GM19438 (cell line): ENCODE results near the gene ZNF407.

Experiments
- ATAC-seq: cut with Tn5 transposase; IDR thresholded peaks from one replicate; pipeline ENCODE4 v1.9.1; 2021; ENCODE audit warnings: low read depth; ENCODE audit not compliant: unreplicated experiment

ZNF407 gene

DNA sequence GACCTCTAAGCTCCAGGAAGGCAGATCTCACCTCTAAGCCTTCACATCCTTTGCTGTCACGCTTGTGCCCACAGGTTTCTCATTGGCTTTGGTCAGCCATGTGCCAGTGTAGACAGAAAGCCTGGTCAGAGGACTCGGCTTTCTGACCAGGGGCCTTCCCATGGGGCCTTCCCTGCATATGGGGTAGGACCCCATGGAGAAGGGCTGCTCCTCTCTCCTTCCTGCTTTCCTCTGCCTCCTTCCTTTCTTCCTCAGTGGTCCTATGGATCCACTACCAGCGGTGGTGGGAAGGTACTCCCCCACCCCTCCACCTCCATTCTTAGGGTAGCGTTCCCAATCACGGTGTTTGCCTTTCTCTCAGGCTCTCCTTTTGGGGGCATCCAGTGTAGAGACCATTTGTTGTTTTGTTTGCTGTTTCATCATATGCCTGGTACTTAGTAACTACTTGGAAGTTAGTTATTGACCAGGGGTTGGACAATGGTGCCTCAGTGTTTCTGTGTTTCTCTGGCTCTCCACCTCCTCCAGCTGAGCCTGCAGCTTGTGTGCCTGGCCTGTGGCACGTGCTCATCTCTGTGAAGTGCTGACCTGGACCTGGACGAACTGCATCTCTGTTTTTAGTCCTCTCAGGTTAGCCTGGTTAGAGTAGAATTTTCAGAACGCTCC, 71.6 kb downstream of the ZNF407 start:
- no peak for ATAC-seq

DNA sequence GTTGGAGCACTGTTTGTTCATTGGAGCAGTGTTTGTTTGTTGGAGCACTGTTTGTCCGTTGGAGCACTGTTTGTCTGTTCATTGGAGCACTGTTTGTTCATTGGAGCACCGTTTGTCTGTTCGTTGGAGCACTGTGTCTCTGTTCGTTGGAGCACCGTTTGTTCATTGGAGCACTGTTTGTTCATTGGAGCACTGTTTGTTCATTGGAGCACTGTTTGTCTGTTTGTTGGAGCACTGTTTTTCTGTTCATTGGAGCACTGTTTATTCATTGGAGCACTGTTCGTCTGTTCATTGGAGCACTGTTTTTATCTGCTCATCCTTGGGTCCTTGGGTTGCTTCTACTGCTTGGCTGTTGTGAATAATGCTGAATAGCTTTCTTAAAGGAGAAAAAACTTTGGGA, 74.7 kb downstream of the ZNF407 start:
- ATAC-seq, result no peak

DNA sequence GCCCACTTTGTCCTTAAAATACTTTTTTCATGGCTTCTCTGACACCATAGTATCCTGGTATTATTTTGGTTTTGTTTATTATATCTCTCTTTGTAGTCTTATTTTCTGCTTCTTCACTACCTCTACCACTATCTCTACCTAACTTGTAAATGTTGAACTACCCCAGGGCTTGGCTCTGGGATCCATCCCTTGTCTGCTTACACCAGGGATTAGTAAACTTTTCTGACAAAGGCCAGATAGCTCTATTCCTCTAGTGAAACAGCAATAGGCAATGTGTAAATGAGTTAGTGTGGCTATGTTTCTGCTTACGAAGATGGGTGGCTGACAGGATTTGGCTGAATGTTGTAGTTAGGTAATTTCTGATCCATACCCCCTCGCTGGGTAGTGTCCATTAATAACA, 76.8 kb downstream of the ZNF407 start:
- no peak for ATAC-seq

DNA sequence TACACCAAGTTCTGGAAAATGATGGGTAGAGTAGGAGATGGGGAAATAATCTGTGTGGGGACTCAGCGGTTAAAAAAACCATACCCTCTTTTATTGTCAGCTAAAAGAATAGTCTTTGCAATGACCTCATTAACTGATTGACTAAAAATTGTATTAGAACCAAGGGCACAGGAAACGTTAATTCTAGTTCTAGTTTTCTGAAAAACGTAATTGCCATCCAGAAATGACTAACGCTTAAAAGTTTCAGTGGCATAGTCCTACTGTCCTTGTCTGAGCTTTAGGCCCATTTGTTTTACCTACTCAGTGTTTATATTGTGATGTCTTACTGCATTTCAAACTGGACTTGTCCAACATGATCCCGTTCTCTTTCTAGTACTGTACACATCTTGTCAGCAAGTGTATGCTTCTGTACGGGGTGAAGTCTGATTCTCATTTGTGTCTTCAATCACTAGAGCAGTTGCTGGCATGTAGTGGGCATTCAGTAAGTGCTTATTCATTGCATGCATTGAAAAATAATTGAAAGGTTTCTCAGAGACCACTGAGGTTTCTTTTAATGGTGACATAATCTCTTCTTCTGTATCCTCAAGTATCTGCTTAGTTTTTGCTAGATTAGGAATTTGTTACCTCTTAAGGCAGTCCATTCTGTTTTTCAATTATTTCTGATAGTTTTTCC, 81.5 kb downstream of the ZNF407 start:
- no peak for ATAC-seq

DNA sequence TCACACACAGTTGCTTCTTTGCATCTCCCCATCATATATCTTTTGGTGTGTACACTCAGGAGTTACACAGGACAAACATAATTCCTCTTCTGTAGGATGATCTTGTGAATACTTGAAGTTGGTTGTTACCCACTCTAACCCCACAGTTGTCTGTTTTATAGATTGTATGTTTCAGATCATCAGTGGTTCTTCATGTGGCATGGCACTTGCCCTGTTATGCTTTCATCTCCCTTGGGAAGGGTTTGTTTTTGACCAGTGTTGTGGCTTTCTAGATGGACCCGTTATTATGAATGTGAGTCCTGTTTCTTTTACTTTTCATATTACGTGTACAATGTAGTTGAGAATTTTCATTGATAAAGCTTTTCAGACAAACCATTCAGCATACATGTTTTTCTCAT, 82.0 kb downstream of the ZNF407 start:
- no peak for ATAC-seq

DNA sequence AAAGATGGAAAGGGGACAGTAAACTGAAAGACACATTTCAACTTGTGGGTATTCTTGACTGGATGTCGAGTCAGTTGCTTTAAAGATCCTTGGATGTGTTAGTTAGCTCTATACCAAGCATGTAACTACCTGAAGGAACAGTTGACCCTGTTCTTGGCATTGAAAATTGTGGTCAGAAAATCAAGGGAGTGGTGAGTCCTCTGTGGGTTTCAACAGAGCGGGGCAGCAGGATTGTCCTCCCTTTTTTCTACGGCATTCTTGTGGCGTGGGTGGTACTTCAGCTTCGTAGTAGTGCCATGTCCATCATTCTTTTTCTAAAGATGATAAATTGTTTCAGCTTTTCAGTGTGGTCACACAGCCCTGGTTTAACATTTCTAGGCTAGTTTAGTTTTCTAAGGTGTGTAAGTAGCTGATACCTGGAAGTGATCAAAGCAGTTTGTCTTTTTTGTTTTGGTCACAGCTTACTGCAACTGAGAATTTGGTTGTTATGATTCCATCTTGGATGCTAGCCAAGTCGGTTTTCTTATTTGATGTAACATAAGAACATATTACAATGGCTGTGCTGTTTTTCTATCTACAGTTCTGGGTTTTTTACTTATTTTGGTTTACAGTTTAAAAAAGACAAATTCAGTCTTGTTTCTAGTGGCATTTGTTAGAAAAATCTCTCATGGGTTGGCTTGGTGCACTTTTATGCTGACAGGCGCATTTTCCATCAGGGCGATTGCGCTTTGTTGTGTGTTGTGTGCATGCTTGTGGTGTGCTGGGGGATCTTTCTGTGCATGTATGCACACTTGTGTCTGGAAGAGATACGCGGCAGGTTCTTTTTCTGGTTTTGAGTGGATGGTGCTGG, 84.7 kb downstream of the ZNF407 start:
- no peak for ATAC-seq

DNA sequence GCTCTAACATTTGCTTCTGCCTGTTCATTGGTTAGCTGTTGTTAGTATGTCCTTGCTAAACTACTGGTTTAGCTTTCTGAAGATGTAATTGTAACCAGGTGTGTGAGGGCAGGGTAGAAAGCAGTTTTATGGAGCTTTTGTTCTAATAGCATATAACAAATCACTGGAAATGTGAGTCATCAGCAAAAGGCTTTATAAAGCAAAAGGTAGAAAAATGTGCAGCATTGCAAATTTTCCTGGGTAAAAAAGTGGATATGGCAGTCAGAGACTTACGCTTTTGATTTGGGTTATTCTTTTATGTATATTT, 85.3 kb downstream of the ZNF407 start:
- no peak for ATAC-seq

DNA sequence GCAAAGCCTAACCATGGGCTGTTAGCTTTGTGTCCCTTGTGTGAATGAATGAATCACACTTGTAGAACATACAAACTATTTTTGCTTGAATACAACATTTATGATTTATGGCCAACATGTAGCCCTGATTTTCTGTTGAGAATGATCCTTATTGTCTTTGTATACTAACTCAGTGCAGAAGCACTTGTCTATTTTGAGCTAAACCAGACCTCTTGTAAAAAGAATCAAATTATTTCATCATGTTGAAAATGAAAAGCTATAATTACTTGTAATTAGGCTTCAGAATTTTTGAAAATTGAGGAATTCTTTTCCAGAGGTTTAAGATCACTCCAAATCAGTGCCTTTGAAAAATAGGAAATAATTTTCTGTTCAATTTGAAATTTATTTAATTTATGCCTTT, 85.9 kb downstream of the ZNF407 start:
- no peak for ATAC-seq

DNA sequence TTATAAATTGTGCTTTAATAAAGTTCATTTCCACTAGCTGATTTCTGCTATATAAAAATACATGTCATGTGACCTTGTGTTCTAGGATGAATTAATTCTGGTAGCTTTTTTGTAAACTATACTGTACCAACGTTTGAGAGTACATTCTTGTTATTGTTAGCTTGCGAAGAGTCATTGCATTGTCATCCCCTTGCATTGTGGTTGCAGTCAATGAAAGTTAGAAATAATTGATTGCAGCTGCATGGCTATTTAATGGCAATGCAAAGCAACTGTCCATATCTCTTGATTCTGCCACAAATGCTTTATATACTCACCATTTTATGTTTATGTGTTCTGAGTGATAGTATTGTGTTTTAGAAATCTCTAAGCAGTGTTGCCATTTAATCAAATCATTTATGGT, 91.6 kb downstream of the ZNF407 start:
- ATAC-seq, result no peak

DNA sequence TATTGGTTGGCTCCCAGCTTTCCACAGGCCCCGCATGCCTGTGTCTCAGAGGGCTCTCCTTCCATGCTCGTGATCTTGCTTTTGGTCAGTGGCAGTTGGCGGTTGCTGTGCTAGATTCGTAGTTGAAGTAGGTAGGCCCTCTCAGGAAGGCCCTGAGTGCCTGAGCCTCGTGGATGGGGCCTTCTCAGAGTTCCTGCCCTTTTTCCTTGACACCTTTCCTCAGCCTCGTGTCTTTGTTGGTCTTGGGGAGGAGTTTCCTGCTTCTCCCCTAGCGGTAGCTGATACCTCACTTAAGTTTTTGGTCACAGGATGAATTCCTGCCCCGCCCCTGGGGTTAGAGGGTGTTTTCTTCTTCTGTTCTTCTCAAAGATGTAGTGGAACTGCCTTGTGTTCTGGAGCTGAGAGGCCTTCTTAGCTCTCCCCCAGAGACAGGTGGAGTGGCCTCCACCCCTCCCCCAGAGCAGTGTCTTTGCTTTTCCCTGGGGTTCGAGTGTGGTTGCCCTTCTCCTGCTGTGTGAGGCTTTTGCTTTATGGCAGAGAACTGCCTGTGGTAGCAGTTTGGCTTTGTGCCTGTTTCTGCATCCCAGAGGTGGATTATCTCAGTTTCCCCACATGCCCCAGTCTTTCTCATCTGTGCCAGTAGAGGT, 94.8 kb downstream of the ZNF407 start:
- ATAC-seq, result no peak

DNA sequence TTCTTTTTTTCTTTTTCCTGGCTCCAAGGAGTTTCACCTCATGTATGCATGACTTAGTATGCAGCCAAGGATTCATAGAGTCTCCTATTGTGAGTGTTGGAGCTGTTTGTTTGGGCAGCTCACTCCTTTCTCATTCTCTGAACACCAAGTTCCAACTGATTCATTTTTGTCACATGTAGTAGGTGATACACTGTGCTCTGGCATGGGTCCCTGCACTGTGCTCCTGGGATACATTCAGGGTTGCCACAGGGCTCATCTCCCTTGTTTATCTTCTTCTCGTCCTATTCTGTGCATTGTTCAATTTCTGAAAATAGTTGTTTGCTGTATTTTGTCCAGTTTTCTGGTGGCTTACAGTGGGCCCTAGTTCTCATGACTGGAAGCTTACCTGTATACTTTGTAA, 96.8 kb downstream of the ZNF407 start:
- ATAC-seq, result no peak

DNA sequence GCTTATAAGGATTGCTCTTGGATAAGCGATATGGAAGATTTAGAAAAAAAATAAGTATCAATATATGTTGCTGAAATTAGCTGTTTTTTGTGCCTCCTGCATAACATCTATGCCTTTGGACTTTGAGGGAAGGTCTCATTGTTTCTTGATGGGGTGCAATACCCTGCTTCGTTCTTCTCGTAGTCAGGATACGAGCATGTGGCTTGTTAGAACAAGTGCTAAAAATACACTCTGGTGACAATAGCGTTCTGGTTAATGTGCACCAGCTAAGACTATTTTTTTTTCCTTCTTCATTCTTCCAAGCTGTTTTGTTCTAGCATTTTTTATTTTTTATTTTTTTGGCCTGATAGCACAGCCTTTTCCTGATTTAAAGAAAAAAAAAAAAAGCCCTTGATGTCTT, 97.5 kb downstream of the ZNF407 start:
- ATAC-seq, result no peak

DNA sequence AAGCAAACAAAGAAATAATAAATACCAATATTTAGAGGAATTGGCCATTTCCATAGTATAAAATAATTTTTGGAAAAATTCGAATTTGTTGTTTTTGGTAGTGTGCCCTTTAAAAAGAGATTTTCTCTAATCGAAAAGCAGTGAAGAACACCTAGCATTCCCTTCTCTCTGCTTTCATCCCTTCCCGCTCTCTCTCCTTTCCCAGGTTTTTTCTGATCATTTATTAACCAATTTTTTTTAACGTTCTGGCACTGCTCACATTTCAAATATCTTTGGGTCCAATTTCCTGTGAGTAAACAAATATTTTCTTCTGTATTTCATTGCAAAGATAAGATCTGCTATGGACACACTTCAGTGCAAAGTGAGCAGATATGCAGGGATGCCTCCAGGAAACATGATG, 101.2 kb downstream of the ZNF407 start:
- ATAC-seq, result no peak

DNA sequence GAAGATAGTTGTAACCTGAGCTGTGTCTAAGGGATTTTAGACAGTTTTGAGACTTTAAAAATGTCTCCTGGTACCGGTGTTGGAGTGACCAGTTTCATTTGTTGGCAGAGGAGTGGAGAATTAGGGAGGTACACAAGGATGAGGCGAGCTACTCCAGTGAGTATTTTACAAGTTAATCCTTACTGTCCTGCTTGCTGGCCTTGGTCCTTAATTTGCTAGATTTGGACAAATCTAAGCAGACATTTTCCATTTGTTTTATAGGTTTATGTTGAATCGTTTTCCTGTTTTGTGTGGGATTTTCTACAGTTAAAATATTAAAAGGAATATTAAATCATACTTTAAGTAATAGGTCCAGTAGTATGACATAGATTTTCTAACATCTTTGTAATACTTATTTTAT, 101.8 kb downstream of the ZNF407 start:
- no peak for ATAC-seq

DNA sequence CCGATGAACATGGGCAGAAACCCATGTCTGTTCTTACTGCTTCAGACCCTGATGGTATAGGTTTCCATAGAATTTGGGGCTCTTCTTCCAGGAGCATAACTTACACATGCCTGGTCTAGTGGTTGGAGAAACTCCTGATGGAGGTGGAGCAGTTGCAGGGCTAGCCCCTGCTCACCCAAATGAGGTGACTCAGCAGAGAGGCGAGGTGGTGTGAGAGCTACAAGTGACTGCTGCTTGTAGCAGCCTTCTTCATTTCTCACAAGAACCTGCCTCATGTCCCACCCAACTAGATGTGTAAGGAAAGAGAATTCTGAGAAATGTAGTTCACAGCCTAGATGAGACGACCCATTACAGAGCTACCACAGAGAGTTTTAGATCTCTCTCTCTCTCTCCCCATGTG, 105.3 kb downstream of the ZNF407 start:
- no peak for ATAC-seq

DNA sequence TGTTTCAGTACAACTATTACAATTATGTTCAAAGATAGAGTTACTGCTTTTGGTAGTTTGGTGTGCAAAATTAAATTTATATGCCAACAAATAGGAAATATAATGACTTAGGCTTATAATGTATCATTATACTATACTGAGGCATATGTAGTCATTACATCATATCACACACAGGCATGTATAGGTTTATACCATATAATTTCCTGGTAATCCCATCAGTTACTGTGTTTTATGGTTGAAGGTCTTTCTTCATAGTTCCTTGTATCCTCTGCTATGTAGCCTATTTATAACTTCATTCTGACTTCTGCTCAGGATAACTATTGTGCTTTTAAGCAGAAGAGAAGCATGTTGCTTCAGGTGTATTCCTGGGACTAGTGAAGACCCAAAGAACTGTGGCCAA, 110.5 kb downstream of the ZNF407 start:
- ATAC-seq, result no peak

DNA sequence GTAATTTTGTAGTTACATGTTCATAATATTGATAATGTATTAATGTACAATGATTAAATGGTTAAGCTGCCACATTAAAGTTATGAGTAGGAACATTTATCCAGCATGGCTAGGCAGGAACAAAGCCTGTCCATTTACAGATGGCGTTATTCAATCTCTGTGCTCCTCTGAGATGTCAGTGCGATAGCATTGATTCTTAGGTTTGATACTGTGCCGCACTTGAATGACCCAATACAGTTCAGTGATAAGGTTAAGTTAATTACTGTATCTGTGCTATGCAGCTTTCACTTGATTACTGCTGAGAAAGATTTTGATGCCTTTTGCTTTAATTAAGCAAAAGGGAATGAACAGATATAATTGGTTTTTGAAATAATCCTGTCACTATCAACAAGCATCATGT, 111.8 kb downstream of the ZNF407 start:
- no peak for ATAC-seq

DNA sequence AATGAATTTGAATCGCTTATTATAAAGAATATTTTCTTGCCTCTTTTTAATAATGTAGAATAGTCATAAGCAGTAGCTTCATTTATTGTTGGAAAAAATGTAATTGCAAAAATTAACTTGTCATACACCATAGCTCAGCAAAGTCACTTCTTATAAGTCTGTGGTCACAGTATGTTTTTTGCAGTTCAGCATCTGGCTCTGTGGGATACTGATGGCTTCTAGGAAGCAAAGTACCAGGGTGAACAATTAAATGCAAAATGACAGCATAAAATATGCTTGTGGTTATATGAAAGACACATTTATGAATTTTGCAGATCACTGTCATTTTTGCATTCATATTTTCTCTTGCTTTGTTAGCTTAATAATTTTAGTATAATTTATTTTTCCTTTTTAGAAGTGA, 116.5 kb downstream of the ZNF407 start:
- ATAC-seq, result no peak

DNA sequence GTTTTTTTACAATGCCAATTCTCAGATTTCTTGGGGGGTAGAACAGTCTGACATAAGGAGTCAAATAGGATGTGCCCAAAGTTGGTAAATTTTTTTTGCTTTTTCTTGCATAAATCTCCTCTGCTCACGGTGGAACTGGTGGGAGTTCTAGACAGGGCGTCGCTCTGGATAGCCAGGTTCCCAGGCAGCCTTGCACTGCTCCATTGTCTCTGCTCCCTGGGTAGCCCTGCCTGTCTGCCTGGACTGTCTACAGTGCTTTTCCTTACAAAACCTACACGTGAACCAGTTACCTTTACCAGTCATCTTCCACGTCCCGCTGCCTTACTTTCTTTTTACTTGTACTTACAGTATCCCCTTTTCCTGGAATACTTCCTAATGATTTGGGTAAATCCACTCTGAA, 117.1 kb downstream of the ZNF407 start:
- ATAC-seq, result no peak

DNA sequence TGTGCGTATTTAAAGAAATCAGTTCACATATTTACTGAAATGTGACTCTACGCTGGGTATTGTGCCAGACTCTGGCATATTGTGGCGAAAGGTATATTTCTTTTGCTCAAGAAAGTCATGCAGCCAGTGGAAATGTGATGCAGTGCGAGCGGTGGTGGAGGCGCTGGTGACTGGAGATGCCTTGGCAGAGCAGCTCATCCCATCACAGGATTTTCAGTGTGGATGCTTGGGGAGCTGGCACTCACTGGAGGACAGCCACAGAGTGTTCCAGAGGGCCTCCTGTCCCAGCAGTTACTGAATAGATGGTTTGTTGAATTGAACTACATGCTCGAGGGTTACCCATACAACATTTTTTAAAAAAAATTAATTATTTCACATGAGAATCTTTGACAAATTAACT, 117.6 kb downstream of the ZNF407 start:
- ATAC-seq, result no peak

DNA sequence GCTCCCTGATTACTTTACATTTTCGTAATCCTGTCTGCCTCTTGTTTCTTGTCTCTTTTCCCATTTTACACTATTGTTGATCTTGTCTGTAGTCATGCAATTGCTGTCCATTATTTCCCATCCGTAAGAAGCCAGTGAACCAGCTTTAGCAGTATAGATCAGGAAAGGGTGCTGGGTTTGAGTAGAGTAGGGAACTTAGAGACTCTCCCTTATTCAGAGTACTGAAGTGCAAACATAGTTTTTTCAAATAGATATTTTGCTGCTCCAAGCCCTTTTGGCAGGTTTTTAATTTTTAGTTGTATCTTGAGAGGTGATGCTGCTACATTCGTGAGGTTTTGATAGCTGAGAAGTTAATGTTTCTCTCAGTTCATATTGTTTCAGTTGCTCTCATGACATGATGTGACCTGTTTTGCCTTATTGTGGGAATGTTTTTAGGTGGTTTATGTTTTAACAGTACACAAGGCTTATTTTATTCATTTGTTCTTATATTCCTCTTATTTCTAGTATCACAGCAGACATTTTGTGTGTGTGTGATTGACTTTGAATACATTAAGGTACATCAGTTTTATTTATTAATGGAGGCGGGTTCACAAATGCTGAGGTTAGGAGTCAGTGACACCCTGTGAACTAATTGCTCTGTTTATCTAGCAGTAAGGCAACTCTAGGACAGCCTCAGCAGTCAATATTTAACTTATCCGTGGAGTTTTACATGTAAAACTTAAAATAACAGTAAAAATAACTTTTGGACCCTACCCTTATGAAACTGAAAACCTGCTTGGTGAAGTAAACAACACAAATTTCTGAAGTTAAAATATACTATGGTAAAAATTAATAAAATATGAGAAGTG, 118.4 kb downstream of the ZNF407 start:
- ATAC-seq, result no peak
